ENCODE measurements around the gene MANEA. TPM values are rescaled to one million over a fixed set of nuclear protein-coding genes. Genes with fewer than 3 reads are reported as not detected.

MANEA gene
- total and polyA plus RNA-seq, 2 of the 13 experiments (the other 11 are each of a cell fraction or from before 2014, with no cell fraction given): 10.0 to 10.9 TPM

GRCh38 chr6:95572098-95572497 lies 5.2 kb upstream of the MANEA start (continued):
- no peak for TF ChIP-seq THAP9 (CRISPR knock-in tag; IDR thresholded peaks at IDR 0.05; ENCODE audit: borderline replicate concordance)
- TF ChIP-seq TAF15 (IDR thresholded peaks at IDR 0.05; ENCODE audit: low read depth, low read length, poor library complexity, severe bottlenecking): no peak
- no peak for TF ChIP-seq MTA1 (CRISPR knock-in tag; IDR thresholded peaks at IDR 0.05; ENCODE audit: borderline replicate concordance)
- TF ChIP-seq TFDP1 (CRISPR knock-in tag; IDR thresholded peaks at IDR 0.05; ENCODE audit: borderline replicate concordance): no peak

GRCh38 chr6:95574811-95575210 lies 2.5 kb upstream of the MANEA start:
- DNase-seq (ENCODE audit: low spot score) (peak; percentile 47), ATAC-seq (no peak), FAIRE-seq (no peak)
- CTCF ChIA-PET (ENCODE audit: low intra/inter-chr PET ratio, low total read pairs): no interaction called here
- peaks cover 30% of the 10 kb centered on the region for H3K79me2 ChIP-seq (ENCODE audit: insufficient read depth, low read length)
- in situ Hi-C loops (cut with HindIII; ENCODE audit: extremely low pct_ligation_motif_present, low pct_unique_long_range_greater_than_20kb): loop anchor here (25.0 kb wide), 1 partner anchor 287 kb away; no protein-coding TSS in a partner anchor
- H3K27me3 ChIP-seq (ENCODE audit: control insufficient read depth in 1 of 2, insufficient read depth in 2 of 2, low read length in 2 of 2): no peaks in the 10 kb centered on the region; a peak in 1 of 5 replicates
- H2AFZ ChIP-seq (ENCODE audit: low read length): no peak overlapping the region
- no peaks in the 10 kb centered on the region for H4K20me1 ChIP-seq (ENCODE audit: insufficient read depth, low read length)
- no peak overlapping the region for H3K9ac ChIP-seq (ENCODE audit: insufficient read depth, low read depth, low read length)
- intact Hi-C loops (cut with micrococcal nuclease; ENCODE audit: unreplicated experiment): loop anchor here (5.0 kb wide), 1 partner anchor 242 kb away; no protein-coding TSS in a partner anchor
- POLR2A ChIA-PET: no interaction called here
- peak overlapping the region; percentile 79 for H3K4me2 ChIP-seq (ENCODE audit: low read depth, low read length)
- H3K9me3 ChIP-seq (ENCODE audit: low read length): no peaks in the 10 kb centered on the region
- no peaks in the 10 kb centered on the region for H3K36me3 ChIP-seq (replicated peaks in 1 of 2; ENCODE audit: control insufficient read depth in 1 of 2, insufficient read depth in 2 of 2, low read length in 2 of 2)
- peak overlapping the region in 1 of 3 experiments; percentile 7; a peak in 1 of 6 replicates for H3K4me3 ChIP-seq (replicated peaks in 1 of 3; ENCODE audit: insufficient read depth in 1 of 3, low read depth in 2 of 3, low read length in 3 of 3)
- peaks cover 35% of the 10 kb centered on the region for H3K4me1 ChIP-seq (ENCODE audit: insufficient read depth, low read length)
- no peak overlapping the region for H3K27ac ChIP-seq (ENCODE audit: extremely low read length, insufficient read depth, low read length)
- no TSS peak for BruUV-seq (replicated peaks)
- TF ChIP-seq BCLAF1 (IDR thresholded peaks at IDR 0.05) (no peak), ZNF672 (CRISPR knock-in tag; IDR thresholded peaks at IDR 0.05) (no peak), ZMAT5 (CRISPR knock-in tag; IDR thresholded peaks at IDR 0.05; ENCODE audit: borderline replicate concordance, low read depth) (no peak), ZNF850 (CRISPR knock-in tag; conservative IDR thresholded peaks at IDR 0.05) (no peak), FOXA3 (CRISPR knock-in tag; IDR thresholded peaks at IDR 0.05) (peak; percentile 81), FOXP4 (CRISPR knock-in tag; IDR thresholded peaks at IDR 0.05) (peak; percentile 42; the same call in 1 of the 2 replicates), ARHGAP35 (CRISPR knock-in tag; IDR thresholded peaks at IDR 0.05; ENCODE audit: borderline replicate concordance) (no peak), KAT8 (CRISPR knock-in tag; IDR thresholded peaks at IDR 0.05) (peak; percentile 20; the same call in 1 of the 2 replicates)

Measured in HepG2 (cell line).